HEK293 (cell line): Measurements from ENCODE around the gene TNFRSF6B.

Source experiments
- CTCF ChIA-PET: fragments of 350-600 bp; formaldehyde crosslinking; extraction: SDS; loops from one replicate; lab custom pipeline; 2021; ENCODE audit warnings: antibody characterized with exemption; lab: Yijun Ruan, JAX
- POLR2A ChIA-PET: fragments of 300-600 bp; formaldehyde crosslinking; extraction: SDS; loops from one replicate; lab custom pipeline; 2020; ENCODE audit warnings: antibody characterized with exemption, inconsistent platforms; lab: Yijun Ruan, JAX
- H3K27ac ChIP-seq: fragments of 200-500 bp; sonication (Bioruptor generic); 2 replicates; pipeline ENCODE4 v1.5.1; 2014; ENCODE audit warnings: low read depth, low read length, control low read depth, inconsistent platforms; ENCODE audit errors: extremely low read depth
- H3K36me3 ChIP-seq, 2 experiments: fragments of 200-500 bp in 1 of 2; sonication (Bioruptor generic) in 1 of 2; 1 replicate in 1 of 2; 2 replicates in 1 of 2; pipeline ENCODE4 v1.5.1; 2014 to 2017; ENCODE audit warnings: inconsistent platforms in 2 of 2, low read length in 2 of 2; ENCODE audit not compliant: control insufficient read depth in 2 of 2, insufficient read depth in 1 of 2
- H3K4me1 ChIP-seq: fragments of 200-500 bp; sonication (Bioruptor generic); 2 replicates; pipeline ENCODE4 v1.5.1; 2014; ENCODE audit warnings: mild to moderate bottlenecking, low read length, inconsistent platforms; ENCODE audit not compliant: control insufficient read depth, insufficient read depth
- H3K4me3 ChIP-seq: 2 replicates; pipeline ENCODE4 v1.5.1; 2011; ENCODE audit warnings: low read depth, mild to moderate bottlenecking, control low read depth, low read length, moderate library complexity
- H3K9me3 ChIP-seq: fragments of 200-500 bp; sonication (Bioruptor generic); 2 replicates; pipeline ENCODE4 v1.5.1; 2014; ENCODE audit warnings: low read depth, low read length, inconsistent platforms; ENCODE audit not compliant: control insufficient read depth, insufficient read depth
- GFI1B ChIP-seq: fragments of 450-650 bp; formaldehyde crosslinking; IDR thresholded peaks from 2 replicates; pipeline ENCODE4 v1.5.1; 2016; ENCODE audit warnings: missing biosample characterization, missing genetic modification characterization
- KLF1 ChIP-seq: fragments of 450-650 bp; formaldehyde crosslinking; IDR thresholded peaks from 2 replicates; pipeline ENCODE4 v1.5.1; 2016; ENCODE audit warnings: missing biosample characterization, missing genetic modification characterization
- KLF8 ChIP-seq: fragments of 450-650 bp; formaldehyde crosslinking; IDR thresholded peaks from 2 replicates; pipeline ENCODE4 v1.5.1; 2016; ENCODE audit warnings: missing biosample characterization, missing genetic modification characterization
- SP3 ChIP-seq: fragments of 450-650 bp; formaldehyde crosslinking; IDR thresholded peaks from 2 replicates; pipeline ENCODE4 v1.5.1; 2016; ENCODE audit warnings: missing biosample characterization, missing genetic modification characterization
- TRIM28 ChIP-seq: IDR thresholded peaks from 2 replicates; pipeline ENCODE4 v1.6.1; 2011; ENCODE audit warnings: low read length, control low read depth, borderline replicate concordance
- ZNF221 ChIP-seq: fragments of 450-650 bp; formaldehyde crosslinking; IDR thresholded peaks from 2 replicates; pipeline ENCODE4 v1.5.1; 2017; ENCODE audit warnings: missing biosample characterization, missing genetic modification characterization, borderline replicate concordance
- ZNF292 ChIP-seq: fragments of 450-650 bp; formaldehyde crosslinking; IDR thresholded peaks from 2 replicates; pipeline ENCODE4 v1.5.1; 2016; ENCODE audit warnings: low read depth, missing biosample characterization, missing genetic modification characterization, borderline replicate concordance
- ZNF354C ChIP-seq: fragments of 450-650 bp; formaldehyde crosslinking; IDR thresholded peaks from 2 replicates; pipeline ENCODE4 v1.5.1; 2016; ENCODE audit warnings: missing biosample characterization, missing genetic modification characterization, low read depth, borderline replicate concordance
- ZNF426 ChIP-seq: fragments of 450-650 bp; formaldehyde crosslinking; IDR thresholded peaks from 2 replicates; pipeline ENCODE4 v1.5.1; 2017; ENCODE audit warnings: missing biosample characterization, missing genetic modification characterization, mild to moderate bottlenecking, inconsistent platforms, moderate library complexity
- ZNF473 ChIP-seq: fragments of 450-650 bp; formaldehyde crosslinking; IDR thresholded peaks from 2 replicates; pipeline ENCODE4 v1.5.1; 2017; ENCODE audit warnings: missing biosample characterization, missing genetic modification characterization
- ZNF677 ChIP-seq: fragments of 450-650 bp; IDR thresholded peaks from 2 replicates; pipeline ENCODE4 v1.5.0; 2018; ENCODE audit warnings: missing biosample characterization, mild to moderate bottlenecking, missing genetic modification characterization, moderate library complexity
- ZNF837 ChIP-seq: fragments of 450-650 bp; formaldehyde crosslinking; IDR thresholded peaks from 2 replicates; pipeline ENCODE4 v1.5.1; 2016; ENCODE audit warnings: missing biosample characterization, missing genetic modification characterization
- TF ChIP-seq, protein P1 (sequence below): fragments of 450-650 bp; formaldehyde crosslinking; IDR thresholded peaks from 2 replicates; pipeline ENCODE4 v1.5.1; 2016; ENCODE audit warnings: missing biosample characterization, missing genetic modification characterization
- TF ChIP-seq, protein P2 (sequence below): fragments of 450-650 bp; formaldehyde crosslinking; IDR thresholded peaks from 2 replicates; pipeline ENCODE4 v1.5.1; 2016; ENCODE audit warnings: missing biosample characterization, missing genetic modification characterization
- TF ChIP-seq, protein P3 (sequence below): fragments of 450-650 bp; formaldehyde crosslinking; IDR thresholded peaks from 2 replicates; pipeline ENCODE4 v1.5.1; 2016; ENCODE audit warnings: missing biosample characterization, missing genetic modification characterization
- TF ChIP-seq, protein P4 (sequence below): fragments of 450-650 bp; formaldehyde crosslinking; IDR thresholded peaks from 2 replicates; pipeline ENCODE4 v1.5.1; 2016; ENCODE audit warnings: missing biosample characterization, missing genetic modification characterization
- TF ChIP-seq, protein P5 (sequence below): fragments of 450-650 bp; formaldehyde crosslinking; IDR thresholded peaks from 2 replicates; pipeline ENCODE4 v1.5.1; 2016; ENCODE audit warnings: missing biosample characterization, missing genetic modification characterization

The TNFRSF6B gene

DNA sequence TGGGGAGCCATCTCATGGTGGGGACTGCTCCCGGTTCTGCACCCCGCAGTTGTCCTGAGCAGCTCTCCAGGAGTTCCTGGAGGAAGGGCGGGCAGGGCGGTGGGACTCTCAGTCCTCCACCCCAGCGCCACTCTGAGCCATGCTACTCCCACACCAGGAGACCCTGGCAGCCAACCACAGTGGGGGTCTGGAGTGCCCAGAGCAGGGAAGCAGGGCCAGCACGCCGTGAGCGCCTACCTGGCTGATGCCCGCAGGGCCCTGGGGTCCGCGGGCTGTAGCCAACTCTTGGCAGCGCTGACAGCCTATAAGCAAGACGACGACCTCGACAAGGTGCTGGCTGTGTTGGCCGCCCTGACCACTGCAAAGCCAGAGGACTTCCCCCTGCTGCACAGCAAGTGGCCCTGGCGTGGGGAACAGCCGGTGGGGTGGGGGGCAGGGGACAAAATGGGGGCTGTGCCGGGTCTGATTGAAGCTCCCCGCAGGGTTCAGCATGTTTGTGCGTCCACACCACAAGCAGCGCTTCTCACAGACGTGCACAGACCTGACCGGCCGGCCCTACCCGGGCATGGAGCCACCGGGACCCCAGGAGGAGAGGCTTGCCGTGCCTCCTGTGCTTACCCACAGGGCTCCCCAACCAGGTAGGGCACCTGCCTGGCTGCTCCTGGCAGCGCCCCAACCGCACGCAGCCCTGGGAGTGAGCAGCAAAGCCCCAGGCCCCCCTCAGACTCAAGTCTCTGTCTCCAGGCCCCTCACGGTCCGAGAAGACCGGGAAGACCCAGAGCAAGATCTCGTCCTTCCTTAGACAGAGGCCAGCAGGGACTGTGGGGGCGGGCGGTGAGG lies 1.6 kb upstream of the TNFRSF6B start:
- POLR2A ChIA-PET, result interaction anchor here (0.6 kb wide), 1 partner anchor 156 kb away, joined by 3 read pairs; no protein-coding TSS in a partner anchor

DNA sequence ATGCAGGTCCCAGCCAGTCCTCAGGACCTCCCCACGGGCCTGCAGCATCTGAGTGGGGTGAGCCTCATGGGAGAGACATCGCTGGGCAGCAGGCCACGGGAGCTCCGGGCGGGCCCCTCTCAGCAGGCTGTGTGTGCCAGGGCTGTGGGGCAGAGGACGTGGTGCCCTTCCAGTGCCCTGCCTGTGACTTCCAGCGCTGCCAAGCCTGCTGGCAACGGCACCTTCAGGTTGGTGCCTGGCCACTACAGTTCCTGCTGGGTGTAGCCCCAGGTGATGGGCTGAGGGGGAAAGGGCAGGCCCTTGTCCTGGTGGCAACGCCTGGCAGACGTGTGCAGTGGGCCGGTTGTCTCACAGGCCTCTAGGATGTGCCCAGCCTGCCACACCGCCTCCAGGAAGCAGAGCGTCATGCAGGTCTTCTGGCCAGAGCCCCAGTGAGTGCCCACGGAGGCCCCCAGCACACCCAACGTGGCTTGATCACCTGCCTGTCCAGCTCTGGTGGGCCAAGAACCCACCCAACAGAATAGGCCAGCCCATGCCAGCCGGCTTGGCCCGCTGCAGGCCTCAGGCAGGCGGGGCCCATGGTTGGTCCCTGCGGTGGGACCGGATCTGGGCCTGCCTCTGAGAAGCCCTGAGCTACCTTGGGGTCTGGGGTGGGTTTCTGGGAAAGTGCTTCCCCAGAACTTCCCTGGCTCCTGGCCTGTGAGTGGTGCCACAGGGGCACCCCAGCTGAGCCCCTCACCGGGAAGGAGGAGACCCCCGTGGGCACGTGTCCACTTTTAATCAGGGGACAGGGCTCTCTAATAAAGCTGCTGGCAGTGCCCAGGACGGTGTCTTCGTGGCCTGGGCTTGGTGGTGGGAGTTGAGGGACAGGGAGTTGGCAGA lies 787 bp upstream of the TNFRSF6B start:
- ChIA-PET POLR2A (interaction anchor here (1.6 kb wide), 1 partner anchor 13 kb away, joined by 5 read pairs; the partner anchor contains the start of genes ARFRP1 and ZGPAT), CTCF (no interaction called here)
- no peak overlapping the region for H3K4me3 ChIP-seq
- no peaks in the 10 kb centered on the region for H3K4me1 ChIP-seq
- TF ChIP-seq ZNF426, result no peak
- TF ChIP-seq, protein P1, sequence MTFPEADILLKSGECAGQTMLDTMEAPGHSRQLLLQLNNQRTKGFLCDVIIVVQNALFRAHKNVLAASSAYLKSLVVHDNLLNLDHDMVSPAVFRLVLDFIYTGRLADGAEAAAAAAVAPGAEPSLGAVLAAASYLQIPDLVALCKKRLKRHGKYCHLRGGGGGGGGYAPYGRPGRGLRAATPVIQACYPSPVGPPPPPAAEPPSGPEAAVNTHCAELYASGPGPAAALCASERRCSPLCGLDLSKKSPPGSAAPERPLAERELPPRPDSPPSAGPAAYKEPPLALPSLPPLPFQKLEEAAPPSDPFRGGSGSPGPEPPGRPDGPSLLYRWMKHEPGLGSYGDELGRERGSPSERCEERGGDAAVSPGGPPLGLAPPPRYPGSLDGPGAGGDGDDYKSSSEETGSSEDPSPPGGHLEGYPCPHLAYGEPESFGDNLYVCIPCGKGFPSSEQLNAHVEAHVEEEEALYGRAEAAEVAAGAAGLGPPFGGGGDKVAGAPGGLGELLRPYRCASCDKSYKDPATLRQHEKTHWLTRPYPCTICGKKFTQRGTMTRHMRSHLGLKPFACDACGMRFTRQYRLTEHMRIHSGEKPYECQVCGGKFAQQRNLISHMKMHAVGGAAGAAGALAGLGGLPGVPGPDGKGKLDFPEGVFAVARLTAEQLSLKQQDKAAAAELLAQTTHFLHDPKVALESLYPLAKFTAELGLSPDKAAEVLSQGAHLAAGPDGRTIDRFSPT (tag by site-specific recombination), result peak; percentile 75
- H3K9me3 ChIP-seq, result no peaks in the 10 kb centered on the region
- H3K27ac ChIP-seq, result no peak overlapping the region
- H3K36me3 ChIP-seq, result peaks cover 0 to 23% of the 10 kb centered on the region in 2 experiments; a peak in 1 of 3 replicates

More for the DNA sequence above, 1.6 kb upstream of the TNFRSF6B start:
- no peak overlapping the region for H3K27ac ChIP-seq
- CTCF ChIA-PET, result no interaction called here
- no peaks in the 10 kb centered on the region for H3K4me1 ChIP-seq
- peaks cover 0 to 19% of the 10 kb centered on the region in 2 experiments; a peak in 1 of 3 replicates for H3K36me3 ChIP-seq
- no peaks in the 10 kb centered on the region for H3K9me3 ChIP-seq
- TF ChIP-seq ZNF354C (tag by site-specific recombination), result no peak
- no peak for TF ChIP-seq GFI1B (tag by site-specific recombination)
- TF ChIP-seq, protein P2, sequence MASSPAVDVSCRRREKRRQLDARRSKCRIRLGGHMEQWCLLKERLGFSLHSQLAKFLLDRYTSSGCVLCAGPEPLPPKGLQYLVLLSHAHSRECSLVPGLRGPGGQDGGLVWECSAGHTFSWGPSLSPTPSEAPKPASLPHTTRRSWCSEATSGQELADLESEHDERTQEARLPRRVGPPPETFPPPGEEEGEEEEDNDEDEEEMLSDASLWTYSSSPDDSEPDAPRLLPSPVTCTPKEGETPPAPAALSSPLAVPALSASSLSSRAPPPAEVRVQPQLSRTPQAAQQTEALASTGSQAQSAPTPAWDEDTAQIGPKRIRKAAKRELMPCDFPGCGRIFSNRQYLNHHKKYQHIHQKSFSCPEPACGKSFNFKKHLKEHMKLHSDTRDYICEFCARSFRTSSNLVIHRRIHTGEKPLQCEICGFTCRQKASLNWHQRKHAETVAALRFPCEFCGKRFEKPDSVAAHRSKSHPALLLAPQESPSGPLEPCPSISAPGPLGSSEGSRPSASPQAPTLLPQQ (tag by site-specific recombination), result no peak
- H3K4me3 ChIP-seq, result no peak overlapping the region

DNA sequence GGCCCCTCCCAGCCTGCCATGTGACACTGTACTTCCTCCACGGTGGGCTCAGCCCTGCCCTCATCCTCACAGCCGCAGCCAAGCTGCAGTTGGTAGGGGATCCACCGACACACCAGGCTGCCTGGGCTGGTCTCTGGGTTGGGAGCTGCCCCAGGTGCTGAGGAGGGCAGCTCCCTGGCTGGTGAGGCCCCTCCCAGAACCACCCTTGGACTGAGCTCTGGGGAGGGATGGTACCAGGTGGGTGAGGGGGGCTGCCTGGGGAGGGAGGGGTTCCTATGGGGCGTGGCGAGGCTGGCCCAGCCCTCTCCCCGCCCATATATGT lies 185 bp upstream of the TNFRSF6B start:
- H3K36me3 ChIP-seq, result peaks cover 0 to 23% of the 10 kb centered on the region in 2 experiments; a peak in 1 of 3 replicates
- H3K9me3 ChIP-seq, result no peaks in the 10 kb centered on the region
- ChIA-PET POLR2A (interaction anchor here (1.6 kb wide), 1 partner anchor 12 kb away, joined by 5 read pairs; the partner anchor contains the start of genes ARFRP1 and ZGPAT), CTCF (no interaction called here)
- 0 out of 2 replicates have a peak, but pooled peaks have one; percentile 57 for TF ChIP-seq KLF8 (tag by site-specific recombination)
- TF ChIP-seq ZNF292 (tag by site-specific recombination), result no peak
- TF ChIP-seq KLF1 (tag by site-specific recombination), result peak; percentile 86
- TF ChIP-seq SP3 (tag by site-specific recombination), result peak; percentile 35; the same call in 1 of the 2 replicates
- TF ChIP-seq, protein P3, sequence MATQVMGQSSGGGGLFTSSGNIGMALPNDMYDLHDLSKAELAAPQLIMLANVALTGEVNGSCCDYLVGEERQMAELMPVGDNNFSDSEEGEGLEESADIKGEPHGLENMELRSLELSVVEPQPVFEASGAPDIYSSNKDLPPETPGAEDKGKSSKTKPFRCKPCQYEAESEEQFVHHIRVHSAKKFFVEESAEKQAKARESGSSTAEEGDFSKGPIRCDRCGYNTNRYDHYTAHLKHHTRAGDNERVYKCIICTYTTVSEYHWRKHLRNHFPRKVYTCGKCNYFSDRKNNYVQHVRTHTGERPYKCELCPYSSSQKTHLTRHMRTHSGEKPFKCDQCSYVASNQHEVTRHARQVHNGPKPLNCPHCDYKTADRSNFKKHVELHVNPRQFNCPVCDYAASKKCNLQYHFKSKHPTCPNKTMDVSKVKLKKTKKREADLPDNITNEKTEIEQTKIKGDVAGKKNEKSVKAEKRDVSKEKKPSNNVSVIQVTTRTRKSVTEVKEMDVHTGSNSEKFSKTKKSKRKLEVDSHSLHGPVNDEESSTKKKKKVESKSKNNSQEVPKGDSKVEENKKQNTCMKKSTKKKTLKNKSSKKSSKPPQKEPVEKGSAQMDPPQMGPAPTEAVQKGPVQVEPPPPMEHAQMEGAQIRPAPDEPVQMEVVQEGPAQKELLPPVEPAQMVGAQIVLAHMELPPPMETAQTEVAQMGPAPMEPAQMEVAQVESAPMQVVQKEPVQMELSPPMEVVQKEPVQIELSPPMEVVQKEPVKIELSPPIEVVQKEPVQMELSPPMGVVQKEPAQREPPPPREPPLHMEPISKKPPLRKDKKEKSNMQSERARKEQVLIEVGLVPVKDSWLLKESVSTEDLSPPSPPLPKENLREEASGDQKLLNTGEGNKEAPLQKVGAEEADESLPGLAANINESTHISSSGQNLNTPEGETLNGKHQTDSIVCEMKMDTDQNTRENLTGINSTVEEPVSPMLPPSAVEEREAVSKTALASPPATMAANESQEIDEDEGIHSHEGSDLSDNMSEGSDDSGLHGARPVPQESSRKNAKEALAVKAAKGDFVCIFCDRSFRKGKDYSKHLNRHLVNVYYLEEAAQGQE, result peak; percentile 35; the same call in 1 of the 2 replicates
- TF ChIP-seq, protein P4, sequence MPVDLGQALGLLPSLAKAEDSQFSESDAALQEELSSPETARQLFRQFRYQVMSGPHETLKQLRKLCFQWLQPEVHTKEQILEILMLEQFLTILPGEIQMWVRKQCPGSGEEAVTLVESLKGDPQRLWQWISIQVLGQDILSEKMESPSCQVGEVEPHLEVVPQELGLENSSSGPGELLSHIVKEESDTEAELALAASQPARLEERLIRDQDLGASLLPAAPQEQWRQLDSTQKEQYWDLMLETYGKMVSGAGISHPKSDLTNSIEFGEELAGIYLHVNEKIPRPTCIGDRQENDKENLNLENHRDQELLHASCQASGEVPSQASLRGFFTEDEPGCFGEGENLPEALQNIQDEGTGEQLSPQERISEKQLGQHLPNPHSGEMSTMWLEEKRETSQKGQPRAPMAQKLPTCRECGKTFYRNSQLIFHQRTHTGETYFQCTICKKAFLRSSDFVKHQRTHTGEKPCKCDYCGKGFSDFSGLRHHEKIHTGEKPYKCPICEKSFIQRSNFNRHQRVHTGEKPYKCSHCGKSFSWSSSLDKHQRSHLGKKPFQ (tag by site-specific recombination), result no peak
- no peak for TF ChIP-seq ZNF677 (tag by site-specific recombination)
- TF ChIP-seq ZNF473, result no peak
- no peak for TF ChIP-seq TRIM28
- no peak for TF ChIP-seq ZNF221 (tag by site-specific recombination)
- TF ChIP-seq, protein P5, sequence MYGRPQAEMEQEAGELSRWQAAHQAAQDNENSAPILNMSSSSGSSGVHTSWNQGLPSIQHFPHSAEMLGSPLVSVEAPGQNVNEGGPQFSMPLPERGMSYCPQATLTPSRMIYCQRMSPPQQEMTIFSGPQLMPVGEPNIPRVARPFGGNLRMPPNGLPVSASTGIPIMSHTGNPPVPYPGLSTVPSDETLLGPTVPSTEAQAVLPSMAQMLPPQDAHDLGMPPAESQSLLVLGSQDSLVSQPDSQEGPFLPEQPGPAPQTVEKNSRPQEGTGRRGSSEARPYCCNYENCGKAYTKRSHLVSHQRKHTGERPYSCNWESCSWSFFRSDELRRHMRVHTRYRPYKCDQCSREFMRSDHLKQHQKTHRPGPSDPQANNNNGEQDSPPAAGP, result 0 out of 2 replicates have a peak, but pooled peaks have one; percentile 22
- no peak for TF ChIP-seq ZNF837 (tag by site-specific recombination)
- H3K4me1 ChIP-seq, result no peaks in the 10 kb centered on the region
- H3K4me3 ChIP-seq, result no peak overlapping the region
- no peak overlapping the region for H3K27ac ChIP-seq
